GM12801 (cell line): Measurements from ENCODE around the gene PSMB8.

Experiments
- CTCF ChIP-seq: IDR thresholded peaks from one replicate; pipeline ENCODE4 v1.5.1; 2011; ENCODE audit warnings: control low read depth; ENCODE audit not compliant: insufficient read length; ENCODE audit errors: extremely low read depth

PSMB8 gene

DNA sequence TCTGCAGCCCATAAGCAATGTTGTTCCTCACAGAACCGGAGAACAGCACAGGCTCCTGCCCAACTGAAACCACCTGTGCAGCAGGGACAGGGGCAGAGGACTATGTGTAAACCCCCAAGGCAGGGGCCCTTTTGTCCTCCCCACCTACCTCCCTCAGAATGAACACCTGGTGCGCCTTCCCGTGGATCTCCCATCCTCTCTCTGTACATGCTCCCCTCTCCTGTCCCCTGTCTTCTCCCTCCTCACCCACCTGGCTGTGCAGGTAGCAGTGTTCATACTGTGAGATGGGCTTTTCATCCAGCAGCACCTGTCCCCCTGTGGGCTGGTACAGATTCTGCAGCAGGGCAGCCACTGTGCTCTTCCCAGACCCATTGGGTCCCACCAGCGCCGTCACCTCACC lies 13.8 kb downstream of the PSMB8 start:
- no peak for TF ChIP-seq CTCF

- no peak for TF ChIP-seq CTCF
These were observed 14.4 kb downstream of the PSMB8 start for GRCh38 chr6:32829495-32829894.

DNA sequence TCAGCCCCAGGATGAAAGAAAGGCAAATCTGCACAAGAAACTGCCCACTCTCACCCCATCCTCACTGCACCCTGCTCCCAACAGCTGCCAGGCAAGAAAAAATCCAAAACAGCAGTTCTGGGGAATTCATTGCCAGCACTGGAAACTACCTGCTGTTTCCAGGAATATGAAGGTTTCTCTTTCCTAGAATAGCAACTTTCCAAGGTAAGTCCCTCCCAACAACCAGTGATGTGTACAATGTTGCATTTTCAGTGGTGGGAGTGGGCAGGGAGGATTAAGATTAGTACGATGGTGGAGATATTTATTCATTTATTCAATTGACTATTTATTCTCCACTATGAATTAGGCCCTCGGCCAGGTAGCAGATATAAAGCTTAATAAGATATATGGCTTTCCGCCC lies 16.8 kb downstream of the PSMB8 start:
- TF ChIP-seq CTCF = no peak

GRCh38 chr6:32825966-32826365 lies 17.9 kb downstream of the PSMB8 start:
- TF ChIP-seq CTCF = no peak

- no peak for TF ChIP-seq CTCF
These were observed 24.1 kb downstream of the PSMB8 start for GRCh38 chr6:32819729-32820128.

GRCh38 chr6:32818867-32819266 lies 25.0 kb downstream of the PSMB8 start:
- no peak for TF ChIP-seq CTCF

DNA sequence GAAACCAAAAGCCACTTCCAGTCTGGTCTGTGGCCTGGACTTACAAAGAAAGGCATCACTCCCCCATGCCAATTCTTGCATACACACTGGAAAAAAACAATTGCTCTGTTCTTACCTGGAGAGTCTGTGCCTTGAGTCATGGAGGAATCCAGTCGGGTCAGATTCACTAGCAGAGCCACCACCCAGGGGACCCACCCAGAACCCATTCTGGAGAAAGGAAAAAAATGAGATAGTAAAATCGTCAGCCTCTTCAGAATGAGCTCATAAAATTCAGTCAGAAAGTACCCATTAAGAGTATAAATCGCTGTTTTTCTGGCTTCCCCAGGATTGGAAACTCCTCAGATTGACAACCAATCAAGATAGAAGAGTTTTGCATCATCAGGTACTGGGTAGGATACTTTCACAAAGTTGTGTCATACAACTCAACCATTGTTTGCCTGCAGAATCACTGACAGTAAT lies 27.1 kb downstream of the PSMB8 start, which contains the start of gene HLA-DOB:
Gene HLA-DOB, minus strand, starts transcription at position 257 of the 459 bp plus-strand sequence. Its CDS starts 51 bp downstream, at position 206.
- TF ChIP-seq CTCF = no peak

DNA sequence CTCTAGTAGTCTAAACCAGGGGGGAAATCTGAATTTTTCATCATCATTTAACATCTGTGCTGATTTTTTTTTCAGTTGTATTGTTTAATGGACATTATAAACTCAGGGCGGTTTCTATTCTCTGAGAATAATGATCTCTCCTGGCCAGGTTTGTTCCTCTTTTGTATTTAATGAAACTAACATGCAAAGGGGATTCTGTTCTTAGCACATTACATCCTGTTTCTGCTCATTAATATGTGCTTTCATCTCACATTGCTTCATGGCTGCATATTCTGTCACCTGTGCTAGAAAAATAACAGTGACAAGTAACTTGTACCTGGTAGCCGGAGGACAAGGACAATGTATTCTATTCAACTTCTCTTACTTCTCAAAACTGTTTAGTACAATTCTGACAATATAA lies 27.9 kb downstream of the PSMB8 start:
- TF ChIP-seq CTCF = no peak
